Ectodermal cell (in vitro differentiated cells): Measurements from ENCODE around the gene USP6. TPM values are rescaled to one million over a fixed set of nuclear protein-coding genes. Genes with fewer than 3 reads are reported as not detected.
"Not testable (repeated sequence)": the region's sequence is repeated elsewhere in the genome, so short reads cannot be mapped to it uniquely, and the experiment has no call there.

Source experiments
- H3K27ac ChIP-seq: 2 replicates; pipeline ENCODE4 v1.7.0; 2013; ENCODE audit warnings: mild to moderate bottlenecking, low read depth, low read length; ENCODE audit not compliant: insufficient read depth, poor library complexity, severe bottlenecking
- H3K27me3 ChIP-seq: 2 replicates; pipeline ENCODE4 v1.7.0; 2013; ENCODE audit warnings: mild to moderate bottlenecking, low read length; ENCODE audit not compliant: insufficient read depth, control insufficient read depth, poor library complexity, severe bottlenecking
- H3K36me3 ChIP-seq: one replicate; pipeline ENCODE4 v1.7.0; 2013; ENCODE audit warnings: low read length; ENCODE audit not compliant: control insufficient read depth, insufficient read depth
- H3K4me1 ChIP-seq: one replicate; pipeline ENCODE4 v1.7.0; 2013; ENCODE audit warnings: low read length; ENCODE audit not compliant: control insufficient read depth, insufficient read depth
- H3K4me3 ChIP-seq: 2 replicates; pipeline ENCODE4 v1.7.0; 2013; ENCODE audit warnings: low read depth, low read length, control low read depth; ENCODE audit not compliant: insufficient read depth
- H3K9me3 ChIP-seq: 2 replicates; pipeline ENCODE4 v1.7.0; 2013; ENCODE audit warnings: mild to moderate bottlenecking, low read length, moderate library complexity; ENCODE audit not compliant: control insufficient read depth
- WGBS, 2 experiments: methylation state at CpG; one replicate each; pipeline ENCODE4 v1.1.7; 2013; ENCODE audit warnings: missing lambda C conversion rate in 2 of 2; 5-methylcytosine and 5-hydroxymethylcytosine counted together
- polyA plus RNA-seq, 4 experiments: library from polyadenylated mRNA; stranded (reverse); fragments of 50-300 nt; gene quantifications; one replicate each; pipeline ENCODE4 v1.2.3, GENCODE V29; 2013

Gene USP6
- 0.07 TPM for polyA plus RNA-seq (2013, experiment 1 of 4)
- polyA plus RNA-seq (2013, experiment 2 of 4): 0.11 TPM
- polyA plus RNA-seq (2013, experiment 3 of 4): 0.16 TPM
- polyA plus RNA-seq (2013, experiment 4 of 4): 0.08 TPM

GRCh38 chr17:5115673-5116651 is at the start of gene USP6:
USP6 (plus strand) TSS chr17:5116032; CDS start chr17:5130368, 14,336 bp downstream.
- Histone ChIP-seq H3K36me3 (no peaks in the 10 kb centered on the region), H3K9me3 (no peaks in the 10 kb centered on the region), H3K4me1 (no peaks in the 10 kb centered on the region), H3K27ac (no peak within 1 kb of the TSS), H3K4me3 (no peak within 1 kb of the TSS), H3K27me3 (peaks cover 5% of the 10 kb centered on the region)
- 93% methylated on average over 87 of the region's 87 CpGs for WGBS, 2 experiments

GRCh38 chr17:5068236-5068635 is 47.6 kb upstream of the USP6 start:
- H3K4me3 ChIP-seq: no peak overlapping the region
- no peaks in the 10 kb centered on the region for H3K4me1 ChIP-seq
- 96 to 97% methylated on average over 3 of the region's 3 CpGs for WGBS, 2 experiments
- H3K36me3 ChIP-seq: no peaks in the 10 kb centered on the region
- no peaks in the 10 kb centered on the region for H3K27me3 ChIP-seq
- H3K9me3 ChIP-seq: no peaks in the 10 kb centered on the region
- H3K27ac ChIP-seq: no peak overlapping the region

GRCh38 chr17:5069724-5070123 is 46.1 kb upstream of the USP6 start:
- 94% methylated on average over 4 of the region's 4 CpGs for WGBS, 2 experiments

DNA sequence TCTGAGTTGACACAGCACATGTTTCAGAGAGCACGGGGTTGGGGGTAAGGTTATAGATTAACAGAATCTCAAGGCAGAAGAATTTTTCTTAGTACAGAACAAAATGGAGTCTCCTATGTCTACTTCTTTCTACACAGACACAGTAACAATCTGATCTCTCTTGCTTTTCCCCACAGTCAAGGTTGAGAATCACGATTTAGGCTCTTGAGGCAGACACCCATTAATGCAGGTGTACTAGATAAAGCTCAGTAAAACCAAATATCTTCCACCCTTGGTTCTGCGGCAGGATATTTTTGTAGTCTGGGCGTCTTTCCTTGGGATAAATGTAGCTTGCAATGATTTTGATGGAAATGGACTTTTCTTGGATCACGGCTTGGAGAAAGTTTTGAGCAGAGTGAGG is 40.4 kb upstream of the USP6 start:
- WGBS, 2 experiments: 91 to 96% methylated on average over 4 of the region's 5 CpGs
- H3K9me3 ChIP-seq, H3K4me1 ChIP-seq, H3K27me3 ChIP-seq, H3K36me3 ChIP-seq, H3K27ac ChIP-seq, H3K4me3 ChIP-seq: not testable (repeated sequence)

More at GRCh38 chr17:5069724-5070123, 46.1 kb upstream of the USP6 start:
- Histone ChIP-seq H3K9me3 (no peaks in the 10 kb centered on the region), H3K4me3 (no peak overlapping the region), H3K27ac (no peak overlapping the region), H3K27me3 (no peaks in the 10 kb centered on the region), H3K36me3 (no peaks in the 10 kb centered on the region), H3K4me1 (no peaks in the 10 kb centered on the region)

DNA sequence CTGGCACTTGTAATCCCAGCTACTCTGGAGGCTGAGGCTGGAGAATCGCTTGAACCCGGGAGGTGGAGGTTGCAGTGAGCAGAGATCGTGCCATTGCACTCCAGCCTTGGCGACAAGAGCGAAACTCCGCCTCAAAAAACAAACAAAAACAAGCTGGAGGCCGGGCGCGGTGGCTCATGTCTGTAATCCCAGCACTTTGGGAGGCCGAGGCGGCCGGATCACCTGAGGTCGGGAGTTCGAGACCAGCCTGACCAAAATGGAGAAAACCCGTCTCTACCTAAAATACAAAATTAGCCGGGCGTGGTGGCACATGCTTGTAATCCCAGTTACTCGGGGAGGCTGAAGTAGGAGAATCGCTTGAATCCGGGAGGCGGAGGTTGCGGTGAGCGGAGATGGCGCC is 38.6 kb upstream of the USP6 start:
- H3K4me3 ChIP-seq, H3K4me1 ChIP-seq, H3K27ac ChIP-seq, H3K9me3 ChIP-seq, H3K36me3 ChIP-seq, H3K27me3 ChIP-seq: not testable (repeated sequence)
- WGBS, 2 experiments: 94 to 95% methylated on average over 24 of the region's 24 CpGs

- H3K4me1 ChIP-seq: no peaks in the 10 kb centered on the region
- no peak overlapping the region for H3K27ac ChIP-seq
- H3K4me3 ChIP-seq: no peak overlapping the region
- H3K27me3 ChIP-seq: no peaks in the 10 kb centered on the region
- H3K9me3 ChIP-seq: no peaks in the 10 kb centered on the region
- WGBS, 2 experiments: 94% methylated on average over 14 of the region's 14 CpGs
- no peaks in the 10 kb centered on the region for H3K36me3 ChIP-seq
These were observed 38.1 kb upstream of the USP6 start for GRCh38 chr17:5077781-5078105.

DNA sequence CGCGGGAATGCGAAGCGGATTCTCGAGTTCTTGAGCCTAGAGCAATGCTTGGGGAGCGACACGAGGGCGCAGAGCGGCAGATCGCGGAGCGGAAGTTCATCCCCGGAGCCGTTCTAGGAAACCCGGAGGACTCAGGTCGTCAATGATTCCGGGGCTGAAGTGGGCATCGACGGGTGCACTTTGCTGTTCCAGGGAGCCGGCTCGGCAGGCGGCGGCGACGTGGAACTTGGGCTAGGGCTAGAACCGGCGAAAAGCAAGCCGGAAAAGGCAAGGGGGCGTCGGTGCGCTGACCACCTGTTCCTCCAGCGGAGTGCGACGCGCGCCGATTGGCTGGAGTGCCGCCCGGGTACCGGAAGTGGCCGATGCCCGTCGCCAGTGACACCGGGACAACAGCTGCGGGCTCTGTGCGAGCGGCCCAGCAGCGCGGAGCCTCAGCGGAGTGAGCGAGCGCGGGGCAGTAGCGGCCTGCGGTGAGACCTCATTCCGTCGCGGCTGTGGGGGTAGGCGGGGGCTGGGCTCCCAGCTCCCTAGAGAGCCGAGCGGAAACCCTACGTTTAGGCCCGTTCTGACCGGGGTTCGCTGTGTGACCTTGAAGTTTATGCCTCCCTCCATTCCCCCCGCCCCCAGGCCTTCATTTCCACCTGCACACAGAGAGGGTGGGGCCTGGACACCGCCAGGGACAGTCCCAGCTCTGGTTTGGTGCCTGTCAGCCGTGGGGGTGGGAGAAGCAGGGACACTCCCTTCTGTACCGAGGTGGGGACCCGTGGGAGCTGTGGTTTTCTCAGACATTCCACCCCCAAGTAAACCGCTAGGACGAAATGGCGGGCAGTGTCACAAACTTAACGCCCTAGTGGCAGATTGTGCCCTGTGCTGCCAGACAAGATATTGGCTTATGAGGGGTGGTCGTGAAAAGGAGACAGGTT is 37.5 kb upstream of the USP6 start, which contains the start of gene ZFP3:
Gene ZFP3 (plus strand): TSS at position 362 of the 923 bp plus-strand sequence. CDS start 13,038 bp downstream, outside the sequence.
- H3K36me3 ChIP-seq: no peaks in the 10 kb centered on the region
- 88 to 89% methylated on average over 75 of the region's 75 CpGs for WGBS, 2 experiments
- no peak within 1 kb of the TSS for H3K27ac ChIP-seq
- H3K9me3 ChIP-seq: no peaks in the 10 kb centered on the region
- no peaks in the 10 kb centered on the region for H3K4me1 ChIP-seq
- H3K27me3 ChIP-seq: no peaks in the 10 kb centered on the region
- no peak within 1 kb of the TSS for H3K4me3 ChIP-seq

DNA sequence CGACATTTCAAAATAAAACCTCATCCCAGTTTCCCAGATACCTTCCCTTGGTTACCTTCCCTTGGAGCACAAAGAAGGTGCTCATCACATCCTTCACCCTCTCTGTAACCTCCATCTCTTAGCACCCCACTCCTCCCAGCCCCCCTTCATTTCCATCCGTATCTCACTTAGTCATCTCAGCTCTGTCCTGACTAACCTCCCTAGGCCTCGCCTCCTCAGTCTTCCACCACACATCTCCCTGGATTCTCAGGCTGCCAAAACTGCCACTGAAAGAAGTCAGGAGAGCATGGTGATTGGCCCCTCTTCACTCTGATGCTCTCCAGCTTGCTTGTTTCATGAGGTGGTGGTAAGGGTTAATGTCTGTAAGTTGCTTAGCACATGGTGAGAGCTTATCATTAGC is 35.2 kb upstream of the USP6 start:
- Histone ChIP-seq H3K4me3 (no peak overlapping the region), H3K9me3 (no peaks in the 10 kb centered on the region), H3K27me3 (no peaks in the 10 kb centered on the region), H3K4me1 (no peaks in the 10 kb centered on the region), H3K27ac (no peak overlapping the region), H3K36me3 (no peaks in the 10 kb centered on the region)
- WGBS, 2 experiments: 88 to 94% methylated on average over 3 of the region's 3 CpGs

GRCh38 chr17:5092218-5093010 is 23.4 kb upstream of the USP6 start:
- no peak overlapping the region for H3K4me3 ChIP-seq
- no peak overlapping the region for H3K27ac ChIP-seq
- 94 to 99% methylated on average over 6 of the region's 6 CpGs for WGBS, 2 experiments
- no peaks in the 10 kb centered on the region for H3K4me1 ChIP-seq
- H3K36me3 ChIP-seq: no peaks in the 10 kb centered on the region
- H3K9me3 ChIP-seq: peaks cover 8% of the 10 kb centered on the region
- peaks cover 8% of the 10 kb centered on the region for H3K27me3 ChIP-seq
